GM18498 (cell line): Measurements from ENCODE around the gene TTC28.
"Not testable (repeated sequence)": the region's sequence is repeated elsewhere in the genome, so short reads cannot be mapped to it uniquely, and the experiment has no call there.

Experiments used
- ATAC-seq: cut with Tn5 transposase; IDR thresholded peaks from one replicate; pipeline ENCODE4 v1.9.1; 2021; ENCODE audit warnings: mild to moderate bottlenecking, moderate library complexity; ENCODE audit not compliant: unreplicated experiment

TTC28 gene

DNA sequence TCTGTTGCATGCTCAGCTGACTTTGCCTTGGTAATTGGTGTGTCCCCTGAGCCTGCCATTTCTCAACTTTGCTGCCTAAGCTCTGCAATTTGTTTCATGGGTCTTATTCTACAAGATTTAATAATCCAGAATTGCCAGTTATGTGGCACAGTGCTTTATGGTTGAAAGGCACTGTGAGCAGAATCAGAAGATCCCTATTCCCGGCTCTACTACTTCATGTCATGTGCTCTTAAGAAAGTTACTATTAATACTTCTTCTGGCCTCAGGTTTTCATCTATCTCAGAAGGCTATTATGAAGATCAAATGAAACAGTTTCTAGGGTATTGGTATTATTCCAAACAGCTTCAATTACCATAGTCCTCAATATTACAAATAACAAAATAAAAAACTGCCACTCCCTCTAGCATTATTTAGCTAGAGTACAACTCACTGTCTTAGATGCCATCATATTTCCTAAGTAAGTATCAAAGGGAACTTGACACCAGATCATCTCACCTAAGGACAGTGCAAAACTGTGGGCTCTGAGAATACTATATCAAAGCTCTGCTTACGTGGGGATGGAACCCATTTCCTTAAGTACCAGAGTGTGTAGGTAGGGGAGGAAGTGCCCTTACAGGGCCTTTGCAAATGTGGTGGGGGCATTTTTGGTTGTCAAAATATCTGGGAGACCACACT lies 560.5 kb downstream of the TTC28 start:
- no peak for ATAC-seq

DNA sequence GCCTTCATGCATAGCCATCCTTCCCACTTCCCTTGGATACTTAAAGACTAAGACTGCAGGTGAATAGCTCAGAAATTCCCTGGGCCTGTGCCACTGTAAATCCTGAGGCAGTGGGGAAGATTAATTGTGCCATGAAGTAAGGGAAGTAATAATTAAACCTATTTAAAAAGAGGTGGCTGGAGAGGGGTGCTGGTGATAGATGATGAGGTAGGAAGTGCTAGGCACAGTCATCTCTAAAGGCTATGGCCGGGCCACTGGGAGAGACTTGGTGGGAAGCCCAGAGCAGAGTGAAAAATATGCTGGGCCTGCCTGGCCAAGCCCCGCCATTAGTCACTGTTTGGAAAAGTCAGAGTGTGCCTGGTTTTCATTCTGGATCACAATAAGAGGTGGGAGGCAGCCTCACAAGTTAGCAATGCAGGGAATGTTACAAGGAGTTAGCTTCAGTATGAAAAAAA lies 563.4 kb downstream of the TTC28 start:
- ATAC-seq: no peak

DNA sequence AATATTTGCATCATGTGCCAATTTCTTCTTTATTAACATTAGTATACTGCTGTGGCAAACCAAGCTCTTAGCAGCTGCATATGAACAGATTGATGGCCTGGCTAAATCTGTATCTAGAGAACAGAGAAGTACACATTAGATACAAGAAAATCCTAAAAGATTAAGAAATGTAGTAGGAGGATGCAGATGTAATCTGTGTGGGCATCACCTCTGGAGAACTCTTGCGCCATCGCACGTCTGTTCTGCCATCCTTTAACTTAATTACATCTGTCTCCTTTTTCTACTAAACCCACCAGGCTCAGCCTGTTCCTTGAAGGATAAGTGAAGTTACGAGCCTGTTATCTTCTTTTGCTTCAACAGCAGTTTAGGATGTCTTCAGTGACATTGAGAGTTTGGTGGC lies 564.2 kb downstream of the TTC28 start:
- ATAC-seq: no peak

DNA sequence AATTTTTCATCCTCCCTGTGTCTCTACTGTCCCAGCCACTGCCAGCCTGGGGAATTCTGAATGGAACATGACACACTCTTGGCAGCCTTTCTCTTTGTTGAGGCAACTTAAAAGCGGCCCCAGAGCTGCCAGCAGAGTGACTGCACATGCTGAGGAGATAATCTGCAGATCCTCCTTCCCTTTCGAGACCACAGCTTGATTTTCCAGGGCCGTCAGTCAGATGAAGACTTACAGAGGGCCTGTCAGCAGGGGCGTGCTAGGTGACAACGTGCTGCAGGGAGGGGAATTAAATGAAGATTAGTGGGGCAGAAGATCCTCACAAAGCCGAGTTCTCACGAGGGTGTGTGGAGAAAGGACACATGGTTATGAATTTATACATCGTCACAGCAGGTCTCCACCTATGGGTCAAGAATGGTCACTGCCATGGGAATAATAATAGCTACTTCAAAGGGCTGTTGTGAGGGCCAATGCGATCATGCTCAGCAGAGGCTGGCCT lies 567.0 kb downstream of the TTC28 start:
- no peak for ATAC-seq

DNA sequence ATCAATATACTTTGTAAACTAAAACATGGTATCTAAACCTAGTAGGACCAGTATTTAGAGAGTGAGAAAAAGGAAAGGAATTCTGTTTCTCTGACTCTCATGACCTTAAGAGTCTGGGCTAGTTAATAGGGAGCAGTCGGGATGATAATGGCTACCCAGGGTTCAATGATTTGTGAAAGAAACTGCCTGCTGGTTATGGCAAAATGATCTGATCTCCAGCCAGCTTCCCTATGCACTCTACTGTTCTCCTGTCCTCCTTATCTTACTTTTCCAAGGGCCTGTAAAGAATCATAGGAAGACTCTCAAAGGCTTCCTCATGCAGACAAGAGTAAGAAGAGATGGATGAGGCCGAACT lies 567.5 kb downstream of the TTC28 start:
- ATAC-seq: no peak

DNA sequence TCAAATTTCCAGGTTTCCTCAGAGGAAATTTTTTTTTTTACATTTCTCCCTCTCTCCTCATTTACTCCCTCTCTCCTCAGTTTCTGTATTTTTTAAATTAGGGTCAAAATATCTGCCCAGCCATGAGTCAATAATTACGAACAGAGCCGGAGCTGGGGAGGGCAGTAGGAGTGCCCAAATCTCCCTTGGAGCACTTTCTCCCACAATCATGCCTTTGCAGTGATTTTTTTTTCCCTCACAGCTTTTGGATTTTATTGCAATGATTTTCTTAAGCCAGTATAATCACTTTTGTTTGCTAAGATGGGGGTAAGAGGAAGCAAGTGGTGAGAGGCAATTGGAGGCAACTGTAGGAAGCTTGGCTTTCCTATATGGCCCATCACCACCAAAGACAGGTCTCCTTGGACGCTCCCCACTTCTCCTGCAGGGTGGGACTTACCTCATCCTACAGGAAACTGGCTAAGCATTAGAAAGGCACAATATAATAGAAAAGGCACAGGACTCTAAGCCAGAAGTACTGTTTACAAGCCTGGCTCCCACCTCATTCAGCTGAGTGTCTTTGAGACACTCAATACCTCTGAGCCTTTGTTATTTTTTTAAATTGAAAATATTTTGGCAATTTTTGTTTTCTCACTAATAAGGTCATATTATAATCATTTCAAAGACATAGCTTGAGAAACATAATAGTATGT lies 568.0 kb downstream of the TTC28 start:
- ATAC-seq: no peak

DNA sequence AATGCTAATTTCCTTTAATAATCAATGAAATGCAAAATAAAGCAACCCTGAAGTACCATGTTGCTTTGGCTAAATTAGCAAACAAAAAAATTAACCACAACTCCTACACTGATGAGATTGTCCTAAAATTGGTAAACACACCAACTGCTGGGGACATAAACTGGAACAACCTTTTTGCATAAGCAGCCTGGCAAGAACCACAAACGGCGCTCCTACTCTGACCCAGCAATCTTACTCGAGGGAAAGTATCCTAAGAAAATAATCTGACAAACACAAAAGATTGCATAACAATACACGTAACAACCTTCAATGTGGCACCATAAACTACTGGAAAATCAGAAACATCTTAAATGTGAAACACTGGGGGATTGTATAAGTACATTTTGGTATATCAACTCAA lies 570.8 kb downstream of the TTC28 start:
- ATAC-seq: no peak

DNA sequence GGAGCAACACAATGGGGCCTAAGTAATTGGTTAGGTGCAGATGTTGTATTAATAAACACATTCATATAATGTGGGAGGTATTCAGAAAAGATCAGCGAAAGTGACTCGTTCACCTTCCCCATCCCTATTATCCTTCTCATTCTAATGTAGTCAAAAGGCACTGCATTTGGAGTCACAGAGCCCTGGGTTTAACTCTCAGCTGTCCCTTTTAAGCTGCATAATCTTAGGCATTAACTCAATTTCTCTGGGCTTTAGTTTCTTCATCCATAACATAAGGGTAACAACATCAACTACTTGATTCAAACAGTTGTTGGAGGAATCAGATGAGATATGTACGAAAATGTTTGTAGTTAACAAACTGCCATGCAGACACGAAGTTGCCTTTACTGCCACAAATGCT lies 573.0 kb downstream of the TTC28 start:
- no peak for ATAC-seq

DNA sequence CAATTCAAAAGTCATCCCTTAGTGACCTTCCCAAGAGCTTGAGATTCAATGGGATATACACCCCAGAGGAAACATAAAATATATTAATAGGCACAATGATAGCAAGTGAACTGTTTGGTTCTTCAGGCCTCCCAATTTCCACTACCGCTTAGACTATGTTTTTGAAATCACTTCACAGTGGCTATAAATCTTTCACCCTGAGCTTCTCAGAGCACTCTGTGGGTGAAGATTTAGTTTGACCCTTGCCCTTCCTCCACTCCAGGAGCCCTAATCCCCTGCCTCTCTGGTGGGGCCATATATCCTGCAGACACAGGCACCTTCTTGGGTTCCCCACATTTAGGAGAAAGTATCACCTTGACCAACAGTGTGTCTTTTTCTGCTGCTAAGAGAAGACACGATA lies 573.7 kb downstream of the TTC28 start:
- ATAC-seq: no peak

DNA sequence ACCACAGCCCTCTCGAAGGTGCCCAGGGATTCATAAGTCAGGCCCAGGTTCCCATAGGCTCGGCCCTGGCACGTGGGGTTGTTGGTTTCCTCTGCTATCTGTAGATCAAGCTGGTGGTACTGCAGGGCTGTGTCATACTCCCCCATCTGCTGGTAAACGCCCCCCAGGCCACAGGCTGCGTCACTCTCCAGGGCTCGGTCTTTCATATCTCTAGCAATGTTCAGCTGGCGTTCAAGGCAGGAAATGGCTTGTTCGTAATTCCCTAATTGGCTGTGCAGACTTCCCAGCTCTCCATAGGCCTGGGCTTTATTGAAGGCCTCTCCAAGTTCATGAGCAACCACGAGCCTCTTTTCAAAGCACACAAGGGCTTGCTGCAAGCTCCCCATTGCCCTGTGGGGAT lies 574.2 kb downstream of the TTC28 start:
- no peak for ATAC-seq

DNA sequence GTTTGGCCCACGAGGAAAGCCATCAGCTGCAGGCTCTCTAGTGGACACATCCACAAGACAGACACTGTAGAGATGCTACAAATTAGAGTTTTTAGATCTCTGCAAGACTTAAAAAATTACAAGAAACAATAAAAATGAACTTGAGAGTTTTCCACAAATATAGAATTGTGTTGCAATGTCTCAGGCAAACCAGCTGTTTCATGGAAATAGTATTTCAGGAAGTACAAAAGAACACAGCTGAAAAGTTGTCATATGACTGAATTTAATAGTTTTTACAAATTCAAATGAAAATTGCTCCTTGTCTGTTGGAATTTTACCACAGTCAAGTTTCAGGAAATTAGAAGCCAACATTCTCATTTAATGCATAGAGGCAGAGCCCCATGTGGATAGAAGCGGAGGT lies 576.0 kb downstream of the TTC28 start:
- ATAC-seq: no peak

DNA sequence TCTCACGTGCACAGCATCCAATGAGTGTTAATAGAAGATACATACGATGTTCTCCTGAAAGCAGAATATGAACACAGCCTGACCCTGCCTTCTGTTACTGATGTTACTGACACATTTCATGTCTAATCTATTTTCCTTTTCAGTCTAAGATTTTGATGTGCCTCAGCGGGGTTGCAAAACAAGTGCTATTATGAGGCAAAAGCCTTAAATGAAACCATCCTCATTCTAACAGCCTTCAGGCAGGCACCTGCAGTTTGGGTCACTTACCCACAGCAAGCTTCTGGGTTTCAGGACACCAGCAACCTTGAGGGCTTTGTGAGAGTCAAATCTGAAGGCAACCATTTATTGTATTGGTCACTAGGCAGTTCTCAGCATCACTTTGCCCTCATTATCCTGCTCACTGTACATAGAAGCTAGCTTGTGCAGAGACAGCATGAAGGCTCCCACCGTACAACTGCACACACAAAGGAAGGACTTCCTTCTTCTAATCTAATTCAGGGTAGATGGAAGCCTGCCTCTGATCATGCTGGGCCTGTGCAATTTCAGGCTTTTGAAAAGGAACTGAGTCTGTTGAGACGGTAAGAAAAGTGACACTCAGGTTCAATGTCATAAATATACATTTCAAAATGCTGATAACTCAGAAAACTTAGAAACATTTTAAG lies 577.4 kb downstream of the TTC28 start:
- no peak for ATAC-seq

DNA sequence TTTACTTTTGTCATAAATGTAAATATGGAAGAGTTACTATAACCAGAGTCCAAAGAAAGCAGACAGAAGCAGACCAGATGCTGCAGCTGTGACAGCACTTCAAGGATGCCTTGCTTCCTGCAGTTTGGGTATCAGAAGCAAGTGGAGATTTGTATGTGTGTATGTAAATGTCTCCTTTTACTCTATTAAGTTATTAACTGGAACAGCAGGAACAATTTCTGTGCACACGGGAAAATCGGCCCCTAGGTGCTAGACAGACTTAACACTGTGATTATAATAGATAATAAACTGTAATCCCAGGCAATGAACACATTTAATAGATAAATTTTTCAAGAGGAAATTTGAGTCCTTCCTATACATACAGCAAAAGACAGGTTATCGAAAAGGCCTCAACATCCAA lies 582.0 kb downstream of the TTC28 start:
- ATAC-seq: no peak

DNA sequence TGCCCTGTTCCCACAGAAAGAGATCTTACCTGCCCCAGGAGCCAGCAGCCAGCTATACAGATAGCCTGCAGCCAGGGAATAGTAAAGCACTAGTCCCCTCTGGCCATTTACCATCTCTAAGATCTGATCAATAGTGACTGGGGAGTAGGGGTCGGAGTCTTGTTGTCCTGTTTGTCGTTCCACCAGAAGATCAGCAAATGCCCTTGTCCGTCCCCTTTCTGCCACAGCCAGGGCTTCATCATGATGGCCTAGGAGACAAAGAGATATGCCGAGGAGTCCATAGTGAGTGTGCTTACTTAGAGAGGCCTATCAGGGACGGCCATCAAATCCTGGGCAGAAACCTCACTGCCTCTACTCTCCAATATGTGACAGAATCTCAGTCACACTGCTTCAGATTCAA lies 583.5 kb downstream of the TTC28 start:
- no peak for ATAC-seq

DNA sequence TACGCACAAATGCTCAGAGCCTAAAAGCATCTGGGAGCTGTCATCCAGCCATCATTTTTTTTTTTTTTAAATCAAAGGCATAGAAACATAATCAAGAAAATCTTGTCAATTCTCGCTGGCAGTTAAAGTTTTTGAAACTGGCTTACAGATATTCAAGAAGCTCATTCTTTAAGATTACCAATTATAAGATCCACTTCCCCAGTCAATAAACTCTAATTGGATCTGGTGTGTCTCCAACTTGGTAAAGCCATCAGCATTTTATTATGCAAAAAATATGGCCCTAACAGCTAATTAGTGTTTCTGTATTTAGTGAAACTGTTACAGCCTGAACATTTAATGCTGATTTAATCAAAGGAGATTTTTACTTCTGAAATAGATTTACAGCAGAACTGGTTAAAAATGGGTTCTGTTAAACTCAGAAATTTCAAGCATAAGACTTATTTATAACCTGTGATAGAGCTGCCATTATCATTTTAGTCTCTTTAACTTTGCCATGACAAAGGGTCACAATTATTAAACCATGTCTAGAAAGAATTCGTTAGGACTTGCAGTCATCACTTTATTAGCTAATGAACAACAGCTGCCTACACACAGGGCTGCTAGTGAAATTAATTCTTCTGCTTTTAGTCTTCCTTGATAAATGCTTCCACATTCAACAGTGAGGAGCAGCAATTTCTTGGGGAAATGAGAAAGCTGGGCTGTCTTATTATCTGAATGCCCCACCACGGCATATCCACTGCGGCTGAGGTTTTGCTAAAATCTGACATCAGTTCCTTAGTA lies 584.1 kb downstream of the TTC28 start:
- ATAC-seq: no peak

DNA sequence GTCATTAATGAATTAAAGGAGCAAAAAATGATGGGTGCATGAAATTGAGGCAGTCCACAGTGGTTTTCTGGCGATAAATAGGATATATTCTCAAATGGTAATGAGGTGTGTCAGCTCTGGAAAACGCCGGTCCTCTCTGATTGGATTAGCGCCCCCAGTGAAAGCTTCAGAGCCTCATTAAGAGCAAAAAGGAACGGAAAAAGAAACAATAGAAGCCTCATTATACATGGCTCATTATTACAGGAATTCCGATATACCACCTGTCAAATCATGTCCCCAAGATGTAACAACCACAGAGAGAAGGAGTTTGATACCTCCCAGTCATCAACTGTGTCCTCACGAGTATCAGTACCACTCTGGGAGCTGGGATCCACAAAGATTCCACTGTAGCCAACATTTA lies 584.9 kb downstream of the TTC28 start:
- no peak for ATAC-seq

DNA sequence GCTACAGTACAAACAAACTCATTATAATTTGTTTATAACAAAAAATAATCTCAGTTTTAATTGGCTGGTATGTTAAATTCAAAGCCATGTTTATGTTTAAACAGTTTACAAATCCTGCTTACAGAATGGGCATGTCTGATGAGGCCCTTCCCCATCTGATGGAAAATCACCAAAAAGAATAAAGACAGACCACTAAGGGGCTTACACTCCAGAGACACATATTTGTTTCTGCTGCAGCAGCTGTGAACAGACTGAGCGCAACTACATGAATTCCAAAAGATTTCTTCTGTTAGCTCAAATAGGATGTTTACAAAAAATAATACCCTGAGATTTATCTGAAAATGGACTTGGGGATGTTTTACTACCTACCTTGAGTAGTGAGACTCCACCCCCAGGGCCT lies 585.9 kb downstream of the TTC28 start:
- ATAC-seq: no peak

DNA sequence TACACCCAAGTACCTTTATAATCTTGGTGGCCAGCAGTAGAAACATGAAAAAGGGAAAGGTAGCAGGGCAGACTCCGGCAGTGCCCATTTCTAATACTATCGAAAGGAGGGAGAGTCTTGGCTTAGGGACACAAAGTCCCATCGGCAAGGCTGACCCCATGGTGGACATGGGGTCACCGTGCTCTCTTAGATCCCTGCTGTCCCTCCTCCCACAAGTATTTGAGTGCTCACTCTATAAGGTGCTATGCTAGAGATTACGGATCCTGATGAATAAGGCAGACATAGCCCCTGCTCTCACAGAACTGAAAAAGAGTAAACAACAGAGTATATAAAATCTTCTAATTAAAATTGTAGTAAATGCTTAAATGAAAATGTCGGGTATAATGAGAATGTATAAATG lies 588.2 kb downstream of the TTC28 start:
- ATAC-seq: no peak

DNA sequence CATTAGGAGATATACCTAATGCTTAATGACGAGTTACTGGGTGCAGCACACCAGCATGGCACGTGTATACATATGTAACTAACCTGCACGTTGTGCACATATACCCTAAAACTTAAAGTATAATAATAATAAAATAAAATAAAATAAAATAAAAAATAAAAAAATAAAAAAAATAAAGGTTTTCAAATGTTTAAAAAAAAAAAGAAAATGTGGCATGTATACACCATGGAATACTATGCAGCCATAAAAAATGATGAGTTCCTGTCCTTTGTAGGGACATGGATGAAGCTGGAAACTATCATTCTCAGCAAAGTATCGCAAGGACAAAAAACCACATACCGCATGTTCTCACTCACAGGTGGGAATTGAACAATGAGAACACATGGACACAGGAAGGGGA lies 590.1 kb downstream of the TTC28 start:
- ATAC-seq: not testable (repeated sequence)

DNA sequence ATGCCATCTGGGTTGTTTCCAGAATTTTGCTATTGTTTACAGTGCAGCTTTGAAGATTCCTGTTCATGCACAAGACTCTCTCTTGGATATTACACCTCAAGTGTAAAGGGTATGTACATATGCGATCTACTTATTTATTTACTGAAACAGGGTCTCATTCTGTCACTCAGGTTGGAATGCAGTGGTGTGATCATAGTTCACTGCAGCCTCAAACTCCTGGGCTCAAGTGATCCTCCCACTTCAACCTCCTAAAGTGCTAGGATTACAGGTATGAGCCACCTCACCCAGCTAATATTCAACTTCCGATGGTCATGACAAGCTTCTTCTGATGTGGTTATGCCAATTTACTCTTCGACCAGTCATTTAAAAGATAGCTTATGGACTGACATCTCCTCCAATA lies 602.5 kb downstream of the TTC28 start:
- ATAC-seq: no peak

DNA sequence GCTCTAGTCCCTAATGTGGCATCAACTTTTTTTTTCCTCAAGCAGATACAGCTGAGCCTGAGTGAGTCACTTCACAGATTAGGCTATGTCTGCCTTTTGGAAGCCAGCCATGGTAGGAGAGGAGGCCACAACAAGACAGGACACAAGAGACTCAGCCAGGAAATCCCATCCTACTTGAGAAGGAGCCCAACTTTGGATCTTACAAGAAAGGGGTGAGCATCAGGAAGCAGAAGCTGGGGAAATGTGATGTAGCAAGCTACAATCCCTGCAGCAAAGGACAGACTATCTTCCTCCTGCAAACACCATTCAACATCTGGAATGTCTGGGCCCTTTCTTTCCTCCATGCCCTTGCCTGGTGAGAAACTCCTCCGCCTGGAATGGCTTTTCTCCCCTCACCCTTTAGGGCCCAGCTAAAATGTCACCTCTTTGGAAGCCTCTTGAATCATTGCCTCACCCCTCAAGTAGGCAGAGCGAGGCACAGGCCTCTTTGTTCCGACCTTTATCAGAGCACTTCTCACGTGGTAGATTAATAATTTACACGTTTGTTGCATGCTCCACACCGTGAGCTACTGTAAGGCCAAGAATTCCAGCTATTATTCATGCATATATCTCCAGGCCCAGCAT lies 604.2 kb downstream of the TTC28 start:
- ATAC-seq: no peak
